Measurements from ENCODE around the gene BRICD5.

BRICD5 gene

DNA sequence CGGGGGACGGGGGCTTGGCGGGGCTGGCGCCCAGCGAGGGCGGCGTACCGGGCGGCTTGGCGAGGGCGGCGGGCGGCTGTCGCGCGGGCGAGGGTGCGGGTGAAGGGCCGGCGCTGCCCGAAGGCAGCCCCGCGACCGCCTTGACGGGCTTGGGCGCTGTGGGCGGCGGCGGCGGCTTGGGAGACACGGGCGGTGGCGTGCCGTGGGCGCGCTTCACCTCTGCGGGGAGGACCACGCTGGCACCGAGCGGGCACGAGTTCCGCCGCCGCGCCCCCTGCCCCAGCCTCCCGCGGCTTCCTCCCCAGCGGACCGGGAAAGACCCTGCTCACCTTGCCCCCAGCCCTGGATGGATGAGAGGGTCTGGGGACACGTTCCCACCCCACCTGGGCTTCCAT is 31.6 kb downstream of the BRICD5 start:
- no peak for DNase-seq

DNA sequence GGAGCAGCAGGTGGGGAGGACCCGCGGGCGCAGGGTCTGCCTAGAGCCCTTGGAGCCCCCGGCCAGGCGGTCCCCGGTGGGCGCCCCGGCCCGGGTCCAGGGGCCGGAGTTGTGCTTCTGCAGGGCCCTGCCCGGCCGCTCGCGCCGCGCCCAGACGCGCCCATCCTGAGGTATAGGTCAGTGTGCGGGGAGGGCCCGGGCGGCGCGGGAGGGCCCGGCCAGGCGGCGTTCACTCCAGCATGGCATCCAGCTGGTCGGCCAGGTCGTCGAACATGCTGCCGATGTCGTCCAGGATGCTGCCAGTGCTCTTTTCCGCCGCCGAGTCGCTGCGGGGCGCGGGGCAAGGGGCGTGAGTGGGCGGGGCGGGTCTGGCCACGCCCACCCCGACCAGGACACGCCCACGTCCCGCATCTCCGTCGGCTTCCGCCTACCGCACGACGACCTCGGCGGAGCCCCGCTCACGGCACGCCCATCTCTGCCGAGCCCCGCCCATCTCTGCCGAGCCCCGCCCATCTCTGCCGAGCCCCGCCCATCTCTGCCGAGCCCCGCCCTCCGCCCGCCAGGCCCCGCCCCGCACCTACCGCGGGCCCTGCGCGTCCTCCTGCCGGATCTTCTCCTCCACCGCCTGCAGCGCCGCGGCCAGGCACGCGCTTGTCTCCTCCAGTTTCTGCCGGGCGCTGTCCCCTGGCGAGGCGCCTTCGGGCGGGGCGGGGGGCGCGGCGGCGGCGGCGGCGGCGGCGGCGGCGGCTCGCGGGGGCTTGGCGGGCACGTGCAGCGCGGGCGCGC is 32.1 kb downstream of the BRICD5 start:
- DNase-seq, result peak; percentile 66

DNA sequence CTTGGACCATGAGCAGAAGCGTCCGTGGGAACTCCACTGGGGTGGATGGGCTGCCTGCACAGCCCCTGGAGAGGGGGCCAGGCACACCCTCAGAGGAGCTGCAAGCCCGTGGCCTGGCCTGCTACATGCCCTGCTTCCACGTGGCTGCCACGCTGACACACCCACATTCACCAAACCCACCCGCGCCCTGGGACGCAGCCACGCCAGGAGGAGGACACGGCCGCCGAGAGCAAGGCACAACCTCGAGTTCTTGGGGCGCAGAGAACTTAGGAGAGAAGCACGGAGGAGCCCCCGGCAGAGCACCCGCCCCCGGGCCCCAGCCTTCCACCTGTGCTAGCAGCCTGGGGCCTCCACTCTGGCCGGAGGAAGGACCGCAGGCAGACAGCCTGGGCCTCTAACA is 33.1 kb downstream of the BRICD5 start:
- DNase-seq, result no peak

DNA sequence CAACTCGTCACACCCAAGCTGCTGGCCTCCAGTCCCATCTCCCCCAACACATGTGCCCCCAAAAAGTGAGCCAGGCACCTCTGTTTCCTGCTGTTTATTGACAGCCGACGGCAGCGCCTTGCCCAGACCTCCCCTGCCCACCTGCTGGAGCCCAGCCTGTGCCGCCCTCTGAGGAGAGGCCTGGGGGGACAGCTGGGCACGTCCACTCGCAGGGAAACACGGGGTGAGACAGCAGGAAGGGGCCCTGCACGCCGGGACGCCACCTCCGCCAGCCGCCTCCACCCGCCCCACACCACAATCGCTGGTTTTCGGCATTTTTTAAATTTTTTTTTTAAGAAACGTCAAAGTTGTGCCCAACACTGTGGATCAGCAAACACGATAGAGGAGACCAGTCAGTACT is 33.6 kb downstream of the BRICD5 start:
- no peak for DNase-seq

DNA sequence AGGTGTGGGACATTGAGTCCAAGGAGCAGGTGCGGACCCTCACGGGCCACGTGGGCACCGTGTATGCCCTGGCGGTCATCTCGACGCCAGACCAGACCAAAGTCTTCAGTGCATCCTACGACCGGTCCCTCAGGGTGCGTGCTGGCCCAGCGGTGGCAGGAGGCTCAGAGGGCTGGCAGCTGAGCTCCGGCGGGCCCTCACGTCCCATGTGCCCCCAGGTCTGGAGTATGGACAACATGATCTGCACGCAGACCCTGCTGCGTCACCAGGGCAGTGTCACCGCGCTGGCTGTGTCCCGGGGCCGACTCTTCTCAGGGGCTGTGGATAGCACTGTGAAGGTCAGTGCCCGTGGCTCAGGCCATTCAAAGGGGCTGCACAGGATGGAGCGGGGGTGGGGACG is 34.6 kb downstream of the BRICD5 start:
- DNase-seq, result no peak

DNA sequence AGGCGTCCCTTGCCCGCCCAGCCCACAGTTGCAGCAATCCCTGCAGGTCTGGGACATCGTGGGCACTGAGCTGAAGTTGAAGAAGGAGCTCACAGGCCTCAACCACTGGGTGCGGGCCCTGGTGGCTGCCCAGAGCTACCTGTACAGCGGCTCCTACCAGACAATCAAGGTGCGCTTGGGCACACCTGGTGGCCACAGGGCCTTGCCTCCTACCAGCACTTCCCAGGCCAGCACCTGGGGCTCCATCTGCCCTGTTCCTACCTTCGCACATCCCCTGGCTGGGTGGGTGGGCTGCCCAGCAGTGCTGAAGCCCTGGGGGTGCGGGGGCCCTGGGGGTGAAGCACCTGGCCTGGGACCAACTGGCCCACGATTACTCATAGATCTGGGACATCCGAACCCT is 35.2 kb downstream of the BRICD5 start:
- DNase-seq, result no peak

DNA sequence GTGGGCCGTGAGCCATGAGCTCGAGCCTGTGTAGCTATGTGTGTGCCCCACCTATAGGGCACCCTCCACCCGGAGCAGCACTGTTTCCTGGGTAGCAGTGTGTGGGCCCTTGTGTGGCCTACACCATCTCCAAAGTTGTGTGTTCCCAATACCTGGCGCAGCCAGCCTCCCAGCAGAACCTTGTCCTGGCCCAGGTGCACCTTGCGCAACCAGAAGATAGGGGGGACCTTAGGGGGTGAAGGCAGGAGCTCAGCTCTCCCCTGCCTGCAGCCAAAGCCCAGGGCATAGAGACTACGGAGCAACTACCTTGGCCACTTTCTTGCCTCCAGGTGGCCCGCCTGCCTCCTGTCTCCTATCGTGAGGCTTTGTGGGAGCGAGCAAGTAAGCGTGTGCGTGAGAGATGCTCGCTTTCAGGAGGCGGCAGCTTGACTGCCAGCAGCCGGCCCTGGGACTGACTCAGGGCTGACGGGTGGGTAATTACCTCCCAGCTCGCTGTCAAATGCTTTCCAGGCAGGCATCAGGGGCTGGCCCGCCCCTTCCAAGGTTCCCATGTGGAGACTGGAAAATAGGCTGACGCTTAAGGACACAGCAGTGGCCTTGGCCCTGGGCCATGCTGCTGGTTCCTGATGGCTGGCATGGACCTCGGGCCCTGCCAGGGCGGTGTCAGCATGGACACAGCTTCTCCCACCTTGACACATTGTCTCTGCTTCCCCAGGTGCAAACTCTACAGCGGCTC is 36.1 kb downstream of the BRICD5 start:
- DNase-seq, result no peak

DNA sequence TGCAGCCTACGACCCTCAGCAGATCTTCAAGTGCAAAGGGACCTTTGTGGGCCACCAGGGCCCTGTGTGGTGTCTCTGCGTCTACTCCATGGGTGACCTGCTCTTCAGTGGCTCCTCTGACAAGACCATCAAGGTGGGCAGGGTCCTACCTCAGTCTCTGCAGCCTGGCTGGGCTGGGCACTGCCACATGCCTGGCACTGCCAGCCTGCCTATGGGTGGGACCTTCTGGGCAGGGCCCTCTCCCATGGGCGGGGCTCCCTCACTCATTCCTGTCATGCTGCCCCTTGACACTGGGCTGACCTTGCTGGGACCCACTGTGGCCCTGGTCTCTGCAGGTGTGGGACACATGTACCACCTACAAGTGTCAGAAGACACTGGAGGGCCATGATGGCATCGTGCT is 36.7 kb downstream of the BRICD5 start:
- no peak for DNase-seq

DNA sequence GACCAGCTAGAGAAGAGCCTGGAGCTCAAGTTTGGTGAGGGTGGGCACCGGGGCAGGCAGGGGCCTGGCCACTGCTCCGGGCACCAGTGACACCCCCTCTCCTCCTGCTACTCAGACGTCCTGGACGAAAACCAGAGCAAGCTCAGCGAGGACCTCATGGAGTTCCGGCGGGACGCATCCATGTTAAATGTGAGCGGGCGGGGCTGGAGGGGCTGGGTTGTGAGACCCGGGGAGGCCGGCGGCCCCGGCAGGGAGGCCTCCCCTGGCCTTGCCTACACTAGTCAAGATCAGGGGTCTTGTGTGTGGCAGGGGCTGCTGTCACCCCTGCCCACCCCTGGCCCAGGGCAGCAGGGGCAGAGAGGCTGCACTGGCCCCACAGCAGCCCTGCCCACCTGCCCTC is 37.3 kb downstream of the BRICD5 start:
- no peak for DNase-seq

DNA sequence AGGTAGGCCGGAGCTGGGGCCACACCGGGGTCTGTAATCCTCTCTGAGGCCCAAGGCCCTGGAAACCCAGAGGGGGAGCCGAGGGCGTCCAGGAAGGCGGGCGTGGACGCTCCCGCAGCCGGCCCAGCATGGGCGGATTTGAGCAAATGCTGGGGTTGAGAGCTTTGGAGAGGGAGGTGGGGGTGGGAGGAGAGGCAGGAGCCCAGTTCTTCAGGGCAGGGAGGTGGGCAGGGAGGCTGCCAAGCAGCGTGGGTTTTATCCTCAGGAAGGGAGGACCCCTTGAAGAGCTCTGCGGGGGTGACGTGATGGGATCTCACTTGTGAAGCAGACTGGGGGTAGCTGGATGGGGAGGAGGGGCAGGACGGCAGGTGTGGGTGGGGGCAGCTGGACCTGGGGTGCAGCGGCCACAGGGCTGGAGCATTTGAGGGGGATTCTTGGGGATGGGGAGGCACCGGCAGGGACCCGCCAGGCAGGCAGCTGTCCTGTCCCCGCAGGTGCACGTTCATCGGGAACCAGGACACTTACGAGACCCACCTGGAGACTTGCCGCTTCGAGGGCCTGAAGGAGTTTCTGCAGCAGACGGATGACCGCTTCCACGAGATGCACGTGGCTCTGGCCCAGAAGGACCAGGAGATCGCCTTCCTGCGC is 37.9 kb downstream of the BRICD5 start:
- no peak for DNase-seq

DNA sequence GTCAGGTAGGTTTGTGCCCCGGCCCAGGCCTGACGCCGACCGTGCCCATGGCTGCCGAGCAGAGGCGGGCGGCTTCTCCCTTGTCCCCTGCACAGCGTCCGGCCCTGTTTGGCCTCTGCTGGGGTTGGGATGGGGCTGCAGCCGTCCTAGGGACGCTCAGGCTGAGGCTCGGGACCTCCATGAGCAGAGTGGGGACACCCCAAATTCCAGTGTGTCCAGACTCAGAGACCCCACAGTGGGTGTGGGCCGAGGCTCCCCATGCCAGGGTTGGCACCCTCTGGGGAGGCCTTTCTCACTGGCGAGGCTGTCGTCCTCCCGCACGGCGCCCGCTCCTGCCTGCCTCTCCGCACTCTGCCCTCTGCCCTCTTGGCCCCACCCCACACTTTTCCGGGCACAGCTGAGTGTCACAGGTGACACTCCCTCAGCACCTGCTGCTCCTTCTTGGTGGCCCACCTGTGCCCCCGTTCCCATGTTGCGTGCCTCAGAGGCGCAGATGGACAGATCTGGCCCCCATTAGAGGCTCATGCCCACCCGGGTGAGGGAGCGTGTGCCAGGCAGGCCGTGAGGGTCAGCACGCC is 39.0 kb downstream of the BRICD5 start:
- no peak for DNase-seq

DNA sequence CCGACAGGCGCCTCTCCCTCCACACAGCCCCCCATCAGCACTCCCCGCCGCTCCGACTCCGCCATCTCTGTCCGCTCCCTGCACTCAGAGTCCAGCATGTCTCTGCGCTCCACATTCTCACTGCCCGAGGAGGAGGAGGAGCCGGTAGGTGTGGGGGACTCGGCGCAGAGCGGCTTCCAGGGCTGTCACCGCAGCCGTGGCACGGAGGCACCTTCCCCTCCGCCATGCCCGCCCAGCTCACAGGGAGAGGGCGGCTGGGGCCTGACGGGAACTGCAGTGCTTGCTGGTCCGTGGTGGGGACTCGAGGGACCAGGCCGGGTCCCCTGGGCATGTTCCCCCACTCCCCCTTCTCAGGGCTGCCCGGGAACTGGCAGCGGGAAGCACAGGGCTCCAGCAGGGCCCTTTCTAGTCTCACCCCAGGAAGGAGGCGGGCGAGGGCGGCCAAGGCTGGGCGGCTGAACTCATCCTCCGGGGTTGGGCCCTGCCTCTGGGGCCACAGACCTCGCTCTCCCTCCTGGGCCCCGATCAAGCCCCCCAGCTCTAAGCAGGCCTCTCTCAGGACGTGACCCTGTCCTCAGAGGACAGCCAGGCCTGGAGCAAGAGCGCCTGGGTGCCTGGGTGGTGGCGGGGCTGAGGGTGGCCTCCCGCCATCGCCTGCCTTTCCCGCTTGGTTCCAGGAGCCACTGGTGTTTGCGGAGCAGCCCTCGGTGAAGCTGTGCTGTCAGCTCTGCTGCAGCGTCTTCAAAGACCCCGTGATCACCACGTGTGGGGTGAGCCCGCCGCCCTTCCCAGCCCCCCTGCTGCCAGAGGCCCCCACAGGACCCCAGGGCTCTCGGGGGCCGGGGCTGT is 39.9 kb downstream of the BRICD5 start:
- DNase-seq, result no peak

DNA sequence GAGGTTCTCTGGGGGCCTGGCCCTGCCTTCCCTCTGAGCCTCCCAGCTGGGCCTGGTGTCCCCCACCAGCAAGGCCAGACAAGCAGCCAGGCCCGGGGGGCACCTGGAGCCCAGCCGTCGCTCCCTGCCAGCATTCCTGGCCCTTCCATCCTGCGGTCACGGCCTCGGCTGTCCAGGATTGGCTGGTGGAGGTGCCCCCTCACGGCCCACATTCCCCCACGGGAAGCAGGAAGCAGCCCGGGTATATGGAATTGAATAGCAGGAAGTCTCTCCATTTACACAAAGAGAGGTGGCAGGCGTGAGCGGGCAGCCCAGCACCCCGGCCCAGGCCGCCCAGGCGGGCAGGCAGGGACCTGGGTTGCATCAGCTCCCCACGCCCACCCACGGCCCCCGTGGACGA is 40.6 kb downstream of the BRICD5 start:
- DNase-seq, result no peak

DNA sequence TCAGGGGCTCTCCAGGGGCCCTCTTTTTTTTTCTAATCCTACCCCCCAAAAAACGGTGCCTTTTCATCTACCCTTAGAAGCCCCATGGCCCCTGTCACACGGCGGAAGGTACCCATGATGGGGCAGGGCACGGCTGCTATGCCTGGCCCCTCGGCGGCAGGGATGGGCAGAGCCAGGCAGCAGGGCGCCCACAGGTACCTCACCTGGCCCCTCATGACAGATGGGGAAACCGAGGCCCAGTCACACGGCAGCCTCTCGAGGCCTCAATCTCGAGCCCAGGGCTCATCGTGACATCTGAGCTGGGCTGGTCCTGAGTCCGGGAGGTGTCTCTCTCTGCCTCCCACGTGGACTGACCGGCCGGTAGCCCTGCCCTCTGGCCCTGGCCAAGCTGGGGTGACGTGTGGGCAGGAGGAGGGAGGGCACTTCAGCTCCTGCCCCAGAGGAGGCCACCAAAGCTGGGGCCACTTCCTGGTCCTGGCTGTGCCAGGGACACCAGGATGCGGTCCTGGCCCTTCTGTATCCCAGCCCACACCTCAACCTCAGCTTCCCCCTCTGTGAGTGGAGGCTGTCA is 43.5 kb downstream of the BRICD5 start:
- DNase-seq, result no peak

DNA sequence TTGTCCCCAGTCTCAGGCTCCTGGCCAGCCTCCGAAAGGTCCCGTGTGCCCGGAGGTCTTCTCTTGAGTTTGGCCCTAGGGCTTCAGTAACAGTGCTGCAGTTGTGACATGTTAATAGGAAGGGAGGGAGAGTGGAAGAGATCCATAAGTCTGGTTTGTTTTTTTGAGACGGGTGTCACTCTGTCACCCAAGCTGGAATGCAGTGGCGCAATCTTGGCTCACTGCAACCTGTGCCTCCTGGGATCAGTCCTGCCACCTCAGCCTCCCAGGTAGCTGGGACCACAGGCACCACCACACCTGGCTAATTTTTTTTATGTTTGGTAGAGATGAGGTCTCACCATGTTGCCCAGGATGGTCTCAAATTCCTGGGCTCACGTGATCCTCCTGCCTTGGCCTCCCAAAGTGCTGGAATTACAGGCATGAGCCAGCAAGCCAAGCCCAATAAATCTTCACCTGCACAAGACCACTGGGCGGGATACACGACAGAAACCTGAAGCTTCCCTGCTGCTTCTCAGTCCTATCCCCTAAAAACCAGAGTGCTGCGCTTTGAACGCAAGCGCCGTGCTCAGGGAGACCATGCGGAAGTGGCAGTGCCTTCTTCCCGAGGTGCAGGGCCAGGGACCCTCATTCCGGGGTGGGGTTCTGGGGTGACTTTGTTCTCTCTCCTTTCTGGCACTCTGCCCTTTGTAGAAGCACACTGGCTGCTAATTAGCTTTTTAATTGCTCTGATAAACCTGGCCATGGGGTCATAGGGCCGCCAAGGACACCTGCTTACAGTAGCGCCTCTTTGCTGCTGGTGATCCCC is 44.2 kb downstream of the BRICD5 start:
- no peak for DNase-seq

DNA sequence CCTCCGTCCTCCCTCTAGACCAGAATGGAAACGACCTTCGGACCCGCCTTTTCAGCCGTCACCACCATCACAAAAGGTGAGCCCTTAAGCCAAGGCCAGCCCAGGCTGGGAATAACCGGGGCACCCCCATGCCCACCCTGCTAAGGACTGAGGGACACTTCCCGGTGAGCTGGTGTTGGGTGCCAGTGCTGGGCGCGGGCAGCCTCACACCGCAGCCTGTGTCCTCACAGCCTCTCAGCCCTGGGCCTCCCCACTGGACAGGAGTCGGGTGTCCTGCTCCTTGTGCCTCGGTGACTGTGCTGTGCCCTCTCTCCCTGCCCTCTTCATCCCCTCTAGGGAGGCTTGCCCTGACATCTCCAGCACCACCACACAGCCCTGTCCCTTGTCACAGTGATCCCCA is 44.8 kb downstream of the BRICD5 start:
- no peak for DNase-seq

DNA sequence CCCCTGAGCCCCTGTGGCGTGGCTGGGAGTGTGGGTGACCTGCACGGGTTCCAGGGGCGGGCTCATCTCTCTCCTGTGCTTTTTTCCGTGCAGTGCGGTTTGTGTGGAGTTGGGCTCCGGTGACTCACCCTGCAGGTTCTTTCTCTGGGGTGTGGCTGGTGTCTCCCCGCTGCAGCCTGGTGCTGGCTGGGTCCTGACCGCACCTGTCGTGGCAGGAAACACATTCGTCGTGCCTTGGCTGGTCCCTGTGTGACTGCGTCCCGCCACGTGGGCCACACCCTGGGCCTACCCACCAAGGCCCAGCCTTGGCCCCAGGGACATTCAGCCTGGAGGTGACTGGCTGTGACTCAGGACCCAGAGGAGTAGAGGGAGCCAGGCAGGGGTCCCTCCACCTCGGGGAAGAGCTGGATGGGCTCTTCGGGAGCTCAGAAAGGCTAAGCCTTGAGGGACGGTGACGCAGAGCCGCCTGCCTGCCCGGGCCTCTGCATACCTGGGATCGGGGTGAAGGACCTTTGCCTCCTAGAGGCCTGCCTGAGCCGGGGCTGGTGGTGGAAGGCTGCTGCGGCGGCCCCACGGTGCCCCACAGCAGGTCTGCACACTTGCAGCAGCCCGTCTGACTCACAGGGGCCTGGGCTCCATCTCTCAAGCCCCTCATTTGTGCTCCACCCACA is 47.3 kb downstream of the BRICD5 start:
- DNase-seq, result no peak

DNA sequence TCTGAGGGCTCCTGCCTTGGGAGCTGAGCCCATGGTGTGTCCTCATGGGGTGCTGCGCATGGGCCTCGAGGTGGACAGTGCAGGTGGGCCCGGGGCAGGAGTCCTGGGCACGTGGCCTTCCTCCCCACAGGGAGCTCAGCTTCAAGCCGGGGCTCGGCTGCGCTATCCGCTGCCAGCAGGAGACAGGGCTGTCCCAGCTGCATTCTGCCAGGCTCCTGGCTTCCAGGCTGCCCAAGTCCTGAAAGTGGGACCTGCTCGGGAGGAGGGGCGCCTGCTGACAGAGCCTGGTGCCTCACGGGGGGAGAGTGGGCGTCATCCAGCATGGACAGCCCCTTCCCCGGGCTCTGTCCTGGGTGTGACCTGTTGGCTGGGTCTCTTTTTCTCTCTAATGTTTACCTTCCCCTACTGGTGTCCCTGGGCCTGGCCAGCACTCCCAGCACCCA is 48.0 kb downstream of the BRICD5 start:
- DNase-seq, result no peak

DNA sequence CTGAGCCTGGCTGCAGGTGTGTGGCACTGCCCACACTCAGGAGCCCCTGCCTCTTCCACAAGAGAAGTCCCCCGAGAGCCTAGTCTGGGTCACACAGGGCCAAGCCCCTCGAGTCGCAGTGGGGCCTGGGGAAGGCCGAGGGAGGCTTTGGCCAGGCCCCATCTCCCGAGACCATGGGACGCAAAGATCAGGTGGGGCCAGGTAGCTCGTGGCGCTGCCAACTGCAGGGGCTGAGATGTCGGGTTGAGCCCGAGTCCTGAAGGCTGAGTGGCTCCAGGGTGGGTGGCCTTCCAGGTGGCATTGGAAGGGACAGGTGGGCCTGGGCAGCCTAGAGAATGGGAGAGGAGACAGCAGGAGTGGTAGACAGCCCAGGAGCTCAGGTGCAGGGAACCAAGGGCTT is 48.8 kb downstream of the BRICD5 start:
- no peak for DNase-seq

DNA sequence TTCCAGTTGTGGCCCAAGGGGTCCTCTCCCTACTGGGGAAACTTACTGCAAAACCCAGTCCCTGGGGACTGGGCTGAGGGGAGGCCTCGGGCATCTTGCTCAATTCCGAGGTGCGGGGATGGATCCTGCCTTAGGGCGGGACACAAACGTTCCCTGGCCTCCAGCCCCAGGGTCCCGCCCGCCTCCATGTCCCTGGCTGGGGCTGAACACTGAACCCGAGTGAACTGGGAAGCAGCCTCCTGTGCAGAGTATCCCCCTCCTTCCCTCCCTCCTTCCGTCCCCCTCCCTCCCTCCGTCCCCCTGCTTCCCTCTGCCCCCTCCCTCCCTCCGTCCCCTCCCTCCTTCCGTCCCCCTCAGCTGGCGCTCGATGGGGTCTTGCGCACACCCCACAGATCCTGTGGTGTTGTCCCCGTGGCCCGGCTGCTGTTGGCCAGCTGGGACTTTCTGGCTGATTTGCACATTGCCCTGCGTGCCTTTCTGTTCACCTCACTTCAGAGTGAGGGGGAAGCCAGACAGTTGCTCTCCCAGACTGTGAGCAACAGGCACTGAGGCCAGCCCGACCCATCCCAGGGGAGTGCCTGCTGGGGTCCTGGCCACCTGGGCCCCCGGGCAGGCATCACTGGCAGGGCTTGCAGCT is 49.6 kb downstream of the BRICD5 start:
- no peak for DNase-seq
